D721Med (cell line): ENCODE results near the gene FLAD1.

Source experiments
- DNase-seq: peaks from one replicate; pipeline ENCODE4 v3.0.0; 2011; ENCODE audit warnings: low spot score; ENCODE audit not compliant: insufficient read length
- FAIRE-seq: peaks from 2 replicates; lab custom pipeline; 2011; peaks lifted over from hg19 to GRCh38; lab: Jason Lieb, UNC
- CTCF ChIP-seq: IDR thresholded peaks from 2 replicates; pipeline ENCODE4 v1.5.1; 2012; ENCODE audit warnings: mild to moderate bottlenecking, control low read depth; ENCODE audit not compliant: insufficient read depth; ENCODE audit errors: missing control alignments

The FLAD1 gene

DNA sequence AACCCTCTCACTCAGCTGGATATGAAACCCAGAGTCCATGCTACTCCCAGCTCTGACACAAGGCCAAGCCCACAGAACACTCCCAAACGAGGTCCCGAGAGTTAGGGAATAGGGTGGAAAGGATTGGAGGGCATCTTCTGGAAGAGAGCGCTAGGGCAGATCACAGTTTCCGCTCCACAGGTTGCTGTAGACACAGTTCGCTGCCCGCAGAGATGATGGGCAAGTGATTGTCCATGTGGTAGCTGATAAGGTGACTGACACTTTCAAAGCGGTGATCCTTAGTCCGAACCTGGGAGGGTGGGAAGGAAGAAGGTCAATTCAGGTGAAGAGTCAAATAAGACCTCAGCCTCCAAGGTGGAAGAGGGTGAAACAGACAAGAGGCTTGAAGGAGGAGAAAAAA, 19.5 kb upstream of the FLAD1 start:
- TF ChIP-seq CTCF, result no peak
- FAIRE-seq (no peak), DNase-seq (no peak)

DNA sequence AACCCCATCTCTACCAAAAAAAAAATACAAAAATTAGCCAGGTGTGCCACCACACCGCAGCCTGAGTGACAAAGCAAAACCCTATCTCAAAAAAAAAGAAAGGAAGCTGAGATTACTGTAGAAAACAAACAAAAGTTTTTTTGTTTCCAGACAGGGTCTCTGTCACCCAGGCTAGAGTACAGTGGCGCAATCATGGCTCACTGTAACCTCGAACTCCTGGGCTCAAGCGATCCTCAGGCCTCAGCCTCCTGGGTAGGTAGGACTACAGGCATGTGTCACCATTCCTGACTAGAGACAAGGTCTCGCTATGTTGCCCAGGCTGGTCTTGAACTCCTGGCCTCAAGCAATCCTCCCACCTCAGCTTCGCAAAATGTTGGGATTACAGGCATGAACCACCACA, 18.8 kb upstream of the FLAD1 start:
- no peak for TF ChIP-seq CTCF
- no peak for FAIRE-seq
- DNase-seq, result no peak

DNA sequence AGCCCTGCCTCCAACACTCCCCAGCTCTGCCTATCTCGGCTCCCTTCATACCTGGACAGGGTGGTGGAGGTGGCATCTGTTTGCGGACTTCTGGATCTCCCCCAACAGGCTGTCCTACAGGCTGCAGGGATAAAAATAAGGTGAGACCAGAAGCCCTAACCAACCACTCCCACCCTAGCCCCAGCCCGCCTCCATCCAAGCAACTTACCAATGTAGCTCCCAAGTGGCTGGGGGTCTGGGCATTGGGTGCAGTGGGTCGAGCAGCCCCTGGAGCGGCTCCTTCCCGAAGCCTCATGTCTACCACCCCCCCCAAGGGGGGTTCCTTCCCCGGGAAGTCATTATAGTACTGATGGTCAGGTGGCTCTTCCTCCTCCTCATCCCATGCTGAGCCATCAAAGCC, 17.0 kb upstream of the FLAD1 start:
- no peak for FAIRE-seq
- no peak for TF ChIP-seq CTCF
- DNase-seq, result no peak

GRCh38 chr1:154967331-154967950, 15.7 kb upstream of the FLAD1 start:
- TF ChIP-seq CTCF, result no peak
- no peak for FAIRE-seq
- DNase-seq, result no peak

GRCh38 chr1:154968731-154969130, 14.4 kb upstream of the FLAD1 start:
- TF ChIP-seq CTCF, result no peak
- no peak for DNase-seq
- FAIRE-seq, result no peak

DNA sequence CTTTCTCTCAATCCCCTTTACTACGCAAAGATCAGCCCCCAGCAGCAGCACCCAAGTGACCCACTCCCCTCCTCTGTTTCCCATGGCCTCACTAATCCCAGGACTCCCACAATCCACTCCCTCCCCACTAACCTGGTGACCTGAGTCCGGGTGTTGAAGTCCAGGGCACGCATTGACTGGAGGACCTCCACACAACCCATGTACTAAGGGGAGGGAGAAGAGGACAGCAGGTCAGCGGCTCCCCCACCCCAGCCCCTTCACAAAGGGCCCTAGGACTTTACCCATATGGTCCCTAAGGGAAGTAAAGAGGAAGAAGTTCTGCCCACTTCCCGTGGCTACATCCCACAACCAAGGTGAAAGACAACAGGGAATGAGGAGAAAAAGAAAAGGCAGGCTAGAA, 13.9 kb upstream of the FLAD1 start:
- FAIRE-seq, result no peak
- TF ChIP-seq CTCF, result no peak
- DNase-seq, result no peak

DNA sequence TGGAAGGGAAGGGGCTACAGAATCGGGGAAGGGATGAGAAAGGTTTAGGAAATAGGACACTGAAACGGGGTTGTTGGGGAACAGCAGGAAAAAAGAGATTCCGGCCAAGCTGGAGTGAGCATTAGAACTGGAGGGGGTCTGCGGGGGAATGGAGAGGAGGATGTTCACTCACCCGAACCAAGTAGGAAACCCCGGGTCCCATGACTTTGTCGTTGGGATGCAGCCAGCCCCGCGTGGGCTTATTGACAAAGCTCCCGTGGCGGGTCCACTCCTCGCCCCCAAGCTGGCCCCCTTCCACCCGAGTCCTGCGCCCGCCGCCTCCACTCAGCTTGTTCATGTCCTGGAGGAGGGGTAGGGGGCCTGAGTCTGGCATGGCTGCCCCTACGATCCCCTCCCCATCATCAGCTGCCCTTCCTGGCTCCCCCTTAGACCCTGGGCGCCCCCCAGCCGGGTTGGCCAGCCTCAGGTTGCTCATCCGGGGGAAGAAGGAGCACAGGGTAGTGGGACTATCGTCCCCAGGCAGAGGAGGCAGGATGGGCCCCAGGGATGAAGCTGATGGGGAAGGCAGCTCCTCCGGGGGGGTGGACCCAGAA, 13.2 kb upstream of the FLAD1 start:
- TF ChIP-seq CTCF, result no peak
- FAIRE-seq, result no peak
- DNase-seq, result no peak
